SK-N-SH (cell line): ENCODE results near the gene SPATA20. TPM values are rescaled to one million over a fixed set of nuclear protein-coding genes. Genes with fewer than 3 reads are reported as not detected.

Source experiments
- CTCF ChIA-PET: fragments of 300-600, 350-600 bp; formaldehyde crosslinking; extraction: SDS; loops from one replicate; lab custom pipeline; 2021; lab: Yijun Ruan, JAX
- POLR2A ChIA-PET: fragments of 350-600 bp; sonication (Branson Sonifier 250); formaldehyde crosslinking; extraction: SDS; loops from one replicate; lab custom pipeline; 2020; ENCODE audit warnings: antibody characterized with exemption, inconsistent platforms; lab: Yijun Ruan, JAX
- DNase-seq: peaks from one replicate; pipeline ENCODE4 v3.0.0; 2012
- H2AFZ ChIP-seq: fragments of 200-600 bp; sonication (generic); 2 replicates; pipeline ENCODE4 v1.8.1; 2016; ENCODE audit warnings: antibody characterized with exemption, mild to moderate bottlenecking, low read depth
- H3F3A ChIP-seq: fragments of 200-600 bp; sonication (generic); replicated peaks from 2 replicates; pipeline ENCODE3; 2016; ENCODE audit warnings: antibody characterized with exemption, mild to moderate bottlenecking; ENCODE audit not compliant: insufficient read depth
- H3K27ac ChIP-seq, 2 experiments: fragments of 200-500 bp in 1 of 2; fragments of 200-600 bp in 1 of 2; sonication (Bioruptor generic) in 1 of 2; sonication (generic), shearing (Covaris generic) in 1 of 2; 2 replicates each; pipeline versions ENCODE4 v1.5.1 to v1.6.1; 2014 to 2016; ENCODE audit warnings: low read depth in 2 of 2, inconsistent platforms in 1 of 2, low read length in 1 of 2, mild to moderate bottlenecking in 1 of 2, mixed read lengths in 1 of 2
- H3K27me3 ChIP-seq: fragments of 200-600 bp; sonication (generic), shearing (Covaris generic); 2 replicates; pipeline ENCODE4 v1.6.1; 2016; ENCODE audit warnings: mixed run types; ENCODE audit not compliant: insufficient read depth
- H3K36me3 ChIP-seq, 2 experiments: fragments of 200-500 bp in 1 of 2; fragments of 200-600 bp in 1 of 2; sonication (Bioruptor generic) in 1 of 2; sonication (generic) in 1 of 2; replicated peaks in 1 of 2; 2 replicates each; pipeline versions ENCODE3 to v1.5.1; 2014 to 2016; ENCODE audit warnings: low read length in 1 of 2, mild to moderate bottlenecking in 1 of 2; ENCODE audit not compliant: insufficient read depth in 2 of 2, control insufficient read depth in 1 of 2
- H3K4me1 ChIP-seq, 2 experiments: fragments of 200-500 bp in 1 of 2; fragments of 200-600 bp in 1 of 2; sonication (Bioruptor generic) in 1 of 2; sonication (generic), shearing (Covaris generic) in 1 of 2; 2 replicates each; pipeline versions ENCODE4 v1.5.1 to v1.6.1; 2014 to 2016; ENCODE audit warnings: low read depth in 1 of 2, low read length in 1 of 2, mixed run types in 1 of 2; ENCODE audit not compliant: insufficient read depth in 2 of 2, control insufficient read depth in 1 of 2
- H3K4me2 ChIP-seq: fragments of 200-600 bp; sonication (generic), shearing (Covaris generic); 2 replicates; pipeline ENCODE4 v1.6.1; 2017; ENCODE audit warnings: mixed run types
- H3K4me3 ChIP-seq, 2 experiments: fragments of 200-500 bp in 1 of 2; fragments of 200-600 bp in 1 of 2; sonication (Bioruptor generic) in 1 of 2; sonication (generic), shearing (Covaris generic) in 1 of 2; 2 replicates each; pipeline versions ENCODE4 v1.5.1 to v1.8.1; 2014 to 2016; ENCODE audit warnings: low read depth in 2 of 2, inconsistent platforms in 1 of 2, low read length in 1 of 2, mild to moderate bottlenecking in 1 of 2, mixed read lengths in 1 of 2, moderate library complexity in 1 of 2
- H3K79me2 ChIP-seq: fragments of 200-600 bp; sonication (generic); 2 replicates; pipeline ENCODE4 v1.8.1; 2017; ENCODE audit warnings: mild to moderate bottlenecking; ENCODE audit not compliant: insufficient read depth
- H3K9ac ChIP-seq: fragments of 200-600 bp; sonication (generic); 2 replicates; pipeline ENCODE4 v1.6.1; 2017; ENCODE audit warnings: mixed run types
- H3K9me2 ChIP-seq: fragments of 200-600 bp; sonication (generic); 2 replicates; pipeline ENCODE4 v1.6.1; 2017; ENCODE audit warnings: mixed run types
- H3K9me3 ChIP-seq: fragments of 200-600 bp; sonication (generic); 2 replicates; pipeline ENCODE4 v1.6.1; 2017; ENCODE audit warnings: mixed run types, mild to moderate bottlenecking, moderate library complexity
- H4K20me1 ChIP-seq: fragments of 200-600 bp; sonication (generic); 2 replicates; pipeline ENCODE4 v1.6.1; 2017; ENCODE audit warnings: mild to moderate bottlenecking, mixed run types; ENCODE audit not compliant: insufficient read depth
- ELF1 ChIP-seq: IDR thresholded peaks from 2 replicates; pipeline ENCODE4 v1.4.0; 2012
- EZH2phosphoT487 ChIP-seq: fragments of 200-600 bp; sonication (generic); IDR thresholded peaks from 2 replicates; pipeline ENCODE4 v1.6.1; 2017; ENCODE audit warnings: low read depth, mixed run types, mild to moderate bottlenecking, antibody characterized with exemption, moderate library complexity, borderline replicate concordance
- FOXJ3 ChIP-seq: sonication (generic); formaldehyde crosslinking; IDR thresholded peaks from 2 replicates; pipeline ENCODE4 v1.5.1; 2020; ENCODE audit warnings: mild to moderate bottlenecking, missing genetic modification reagents
- GATA2 ChIP-seq: sonication (generic); formaldehyde crosslinking; IDR thresholded peaks from 2 replicates; pipeline ENCODE4 v1.5.0; 2020; ENCODE audit warnings: mild to moderate bottlenecking, missing genetic modification reagents
- MXI1 ChIP-seq: IDR thresholded peaks from 2 replicates; pipeline ENCODE4 v1.6.1; 2012; ENCODE audit warnings: mild to moderate bottlenecking, low read depth, low read length, improper control_type of control experiment
- NRF1 ChIP-seq: IDR thresholded peaks from 2 replicates; pipeline ENCODE4 v1.6.1; 2012; ENCODE audit warnings: low read depth, mild to moderate bottlenecking, low read length
- PBX3 ChIP-seq: IDR thresholded peaks from 2 replicates; pipeline ENCODE4; 2012
- POLR2AphosphoS5 ChIP-seq: IDR thresholded peaks from 2 replicates; pipeline ENCODE4 v1.6.1; 2012; ENCODE audit warnings: low read depth, low read length
- RAD21 ChIP-seq: IDR thresholded peaks from 2 replicates; pipeline ENCODE4 v1.6.1; 2012; ENCODE audit warnings: mild to moderate bottlenecking, low read length
- RCOR1 ChIP-seq: fragments of 150-350 bp; IDR thresholded peaks from 2 replicates; pipeline ENCODE4 v1.6.1; 2017; ENCODE audit warnings: antibody characterized with exemption, low read length
- RFX5 ChIP-seq: IDR thresholded peaks from 2 replicates; pipeline ENCODE4 v1.6.1; 2012; ENCODE audit warnings: mild to moderate bottlenecking, improper control_type of control experiment, low read length
- SIN3A ChIP-seq: IDR thresholded peaks from 2 replicates; pipeline ENCODE4 v1.6.1; 2012; ENCODE audit warnings: low read depth, mild to moderate bottlenecking, low read length, moderate library complexity, borderline replicate concordance
- TCF12 ChIP-seq: IDR thresholded peaks from 2 replicates; pipeline ENCODE4 v1.4.0; 2012
- YY1 ChIP-seq: IDR thresholded peaks from 2 replicates; pipeline ENCODE4 v1.4.0; 2012; ENCODE audit warnings: low read depth, mild to moderate bottlenecking
- WGBS: methylation state at CpG from one replicate; pipeline ENCODE4 v1.1.6; 2017; ENCODE audit warnings: low lambda C conversion rate; 5-methylcytosine and 5-hydroxymethylcytosine counted together
- polyA plus RNA-seq, 3 experiments: library from polyadenylated mRNA; depleted of rRNA; stranded (reverse); fragments of >200 nt; gene quantifications; 2 replicates each; pipeline ENCODE4 v1.2.3, GENCODE V29; 2012
- TF ChIP-seq, protein P1 (sequence below): fragments of 200-600 bp; sonication (generic); IDR thresholded peaks from 2 replicates; pipeline ENCODE4 v1.6.1; 2017; ENCODE audit warnings: antibody characterized with exemption, mild to moderate bottlenecking, moderate library complexity
- TF ChIP-seq, protein P2 (sequence below): fragments of 150-350 bp; IDR thresholded peaks from 2 replicates; pipeline ENCODE4 v1.6.1; 2017; ENCODE audit warnings: antibody characterized with exemption, low read length, low read depth, borderline replicate concordance
- TF ChIP-seq, protein P3 (sequence below): IDR thresholded peaks from 2 replicates; pipeline ENCODE4 v1.6.1; 2012; ENCODE audit warnings: mild to moderate bottlenecking, low read depth, low read length, moderate library complexity

Gene SPATA20
- polyA plus RNA-seq, 1 of the 3 experiments (the other 2 are of a cell fraction): 92.0 TPM

GRCh38 chr17:50583641-50584040, 36.7 kb downstream of the SPATA20 start:
- no peak overlapping the region for H3K9ac ChIP-seq
- H3K27me3 ChIP-seq: peaks cover 21% of the 10 kb centered on the region
- ChIA-PET POLR2A (no interaction called here), CTCF (interaction anchor here (0.6 to 12.9 kb wide), 8 partner anchors 14 to 258 kb away, joined by 3 to 163 read pairs (median 3); no protein-coding TSS in a partner anchor)
- no peak for DNase-seq
- no peak for TF ChIP-seq MXI1
- TF ChIP-seq ELF1: no peak
- no peak for TF ChIP-seq FOXJ3 (CRISPR knock-in tag)
- no peak for TF ChIP-seq TCF12
- TF ChIP-seq SIN3A: no peak
- TF ChIP-seq, protein P1, sequence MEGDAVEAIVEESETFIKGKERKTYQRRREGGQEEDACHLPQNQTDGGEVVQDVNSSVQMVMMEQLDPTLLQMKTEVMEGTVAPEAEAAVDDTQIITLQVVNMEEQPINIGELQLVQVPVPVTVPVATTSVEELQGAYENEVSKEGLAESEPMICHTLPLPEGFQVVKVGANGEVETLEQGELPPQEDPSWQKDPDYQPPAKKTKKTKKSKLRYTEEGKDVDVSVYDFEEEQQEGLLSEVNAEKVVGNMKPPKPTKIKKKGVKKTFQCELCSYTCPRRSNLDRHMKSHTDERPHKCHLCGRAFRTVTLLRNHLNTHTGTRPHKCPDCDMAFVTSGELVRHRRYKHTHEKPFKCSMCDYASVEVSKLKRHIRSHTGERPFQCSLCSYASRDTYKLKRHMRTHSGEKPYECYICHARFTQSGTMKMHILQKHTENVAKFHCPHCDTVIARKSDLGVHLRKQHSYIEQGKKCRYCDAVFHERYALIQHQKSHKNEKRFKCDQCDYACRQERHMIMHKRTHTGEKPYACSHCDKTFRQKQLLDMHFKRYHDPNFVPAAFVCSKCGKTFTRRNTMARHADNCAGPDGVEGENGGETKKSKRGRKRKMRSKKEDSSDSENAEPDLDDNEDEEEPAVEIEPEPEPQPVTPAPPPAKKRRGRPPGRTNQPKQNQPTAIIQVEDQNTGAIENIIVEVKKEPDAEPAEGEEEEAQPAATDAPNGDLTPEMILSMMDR: no peak
- TF ChIP-seq RCOR1: no peak
- TF ChIP-seq EZH2phosphoT487: no peak
- no peak for TF ChIP-seq POLR2AphosphoS5
- no peak overlapping the region for H3K4me3 ChIP-seq
- no peaks in the 10 kb centered on the region for H3K9me3 ChIP-seq
- H2AFZ ChIP-seq: no peak overlapping the region
- H3K79me2 ChIP-seq: no peaks in the 10 kb centered on the region
- no peaks in the 10 kb centered on the region for H4K20me1 ChIP-seq
- no peaks in the 10 kb centered on the region for H3K9me2 ChIP-seq
- no peak overlapping the region for H3K4me2 ChIP-seq
- no peak overlapping the region for H3K27ac ChIP-seq
- 86% methylated on average over 7 of the region's 7 CpGs for WGBS
- no peaks in the 10 kb centered on the region for H3K36me3 ChIP-seq
- peaks cover 0 to 36% of the 10 kb centered on the region in 2 experiments; a peak in 1 of 4 replicates for H3K4me1 ChIP-seq
- H3F3A ChIP-seq: no peaks in the 10 kb centered on the region

DNA sequence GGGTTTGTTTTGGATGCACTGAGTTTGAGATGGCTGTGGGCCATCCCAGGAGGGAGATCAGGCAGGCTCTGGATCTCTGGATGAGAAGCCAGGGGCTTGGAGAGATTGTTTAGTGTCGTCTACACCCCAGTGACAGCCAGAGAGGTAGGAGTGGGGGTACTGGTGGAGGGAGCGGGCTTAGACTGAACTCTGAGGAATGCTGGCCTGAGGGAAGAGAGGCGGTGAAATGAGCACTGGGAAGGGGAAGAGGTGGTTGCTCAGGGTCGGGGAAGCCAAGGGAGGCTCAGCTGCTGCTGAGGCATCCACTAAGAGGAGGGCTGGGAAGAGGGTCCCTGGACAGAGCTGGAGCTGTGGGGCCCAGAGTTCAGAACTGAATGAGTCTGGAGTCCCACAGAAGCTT, 37.1 kb downstream of the SPATA20 start:
- Histone ChIP-seq H3K36me3 (no peaks in the 10 kb centered on the region), H3K9me2 (no peaks in the 10 kb centered on the region), H3K27me3 (peaks cover 16% of the 10 kb centered on the region), H3K9me3 (no peaks in the 10 kb centered on the region), H3K4me2 (no peak overlapping the region), H3F3A (no peaks in the 10 kb centered on the region), H3K9ac (no peak overlapping the region)
- WGBS: 68% methylated on average over 4 of the region's 4 CpGs
- ChIA-PET POLR2A (no interaction called here), CTCF (interaction anchor here (1.0 to 12.9 kb wide), 5 partner anchors 21 to 199 kb away, joined by 3 to 163 read pairs (median 10); no protein-coding TSS in a partner anchor)
- TF ChIP-seq, protein P2, sequence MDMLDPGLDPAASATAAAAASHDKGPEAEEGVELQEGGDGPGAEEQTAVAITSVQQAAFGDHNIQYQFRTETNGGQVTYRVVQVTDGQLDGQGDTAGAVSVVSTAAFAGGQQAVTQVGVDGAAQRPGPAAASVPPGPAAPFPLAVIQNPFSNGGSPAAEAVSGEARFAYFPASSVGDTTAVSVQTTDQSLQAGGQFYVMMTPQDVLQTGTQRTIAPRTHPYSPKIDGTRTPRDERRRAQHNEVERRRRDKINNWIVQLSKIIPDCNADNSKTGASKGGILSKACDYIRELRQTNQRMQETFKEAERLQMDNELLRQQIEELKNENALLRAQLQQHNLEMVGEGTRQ: no peak
- no peak for TF ChIP-seq SIN3A
- TF ChIP-seq TCF12: no peak
- no peak for TF ChIP-seq PBX3
- no peak for TF ChIP-seq GATA2 (CRISPR knock-in tag)
- no peak for TF ChIP-seq RFX5
- no peak for TF ChIP-seq YY1
- TF ChIP-seq, protein P3, sequence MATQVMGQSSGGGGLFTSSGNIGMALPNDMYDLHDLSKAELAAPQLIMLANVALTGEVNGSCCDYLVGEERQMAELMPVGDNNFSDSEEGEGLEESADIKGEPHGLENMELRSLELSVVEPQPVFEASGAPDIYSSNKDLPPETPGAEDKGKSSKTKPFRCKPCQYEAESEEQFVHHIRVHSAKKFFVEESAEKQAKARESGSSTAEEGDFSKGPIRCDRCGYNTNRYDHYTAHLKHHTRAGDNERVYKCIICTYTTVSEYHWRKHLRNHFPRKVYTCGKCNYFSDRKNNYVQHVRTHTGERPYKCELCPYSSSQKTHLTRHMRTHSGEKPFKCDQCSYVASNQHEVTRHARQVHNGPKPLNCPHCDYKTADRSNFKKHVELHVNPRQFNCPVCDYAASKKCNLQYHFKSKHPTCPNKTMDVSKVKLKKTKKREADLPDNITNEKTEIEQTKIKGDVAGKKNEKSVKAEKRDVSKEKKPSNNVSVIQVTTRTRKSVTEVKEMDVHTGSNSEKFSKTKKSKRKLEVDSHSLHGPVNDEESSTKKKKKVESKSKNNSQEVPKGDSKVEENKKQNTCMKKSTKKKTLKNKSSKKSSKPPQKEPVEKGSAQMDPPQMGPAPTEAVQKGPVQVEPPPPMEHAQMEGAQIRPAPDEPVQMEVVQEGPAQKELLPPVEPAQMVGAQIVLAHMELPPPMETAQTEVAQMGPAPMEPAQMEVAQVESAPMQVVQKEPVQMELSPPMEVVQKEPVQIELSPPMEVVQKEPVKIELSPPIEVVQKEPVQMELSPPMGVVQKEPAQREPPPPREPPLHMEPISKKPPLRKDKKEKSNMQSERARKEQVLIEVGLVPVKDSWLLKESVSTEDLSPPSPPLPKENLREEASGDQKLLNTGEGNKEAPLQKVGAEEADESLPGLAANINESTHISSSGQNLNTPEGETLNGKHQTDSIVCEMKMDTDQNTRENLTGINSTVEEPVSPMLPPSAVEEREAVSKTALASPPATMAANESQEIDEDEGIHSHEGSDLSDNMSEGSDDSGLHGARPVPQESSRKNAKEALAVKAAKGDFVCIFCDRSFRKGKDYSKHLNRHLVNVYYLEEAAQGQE: no peak
- TF ChIP-seq RAD21: no peak
- TF ChIP-seq NRF1: no peak
- TF ChIP-seq, all 33 proteins: peak for 0
- DNase-seq: no peak
- Histone ChIP-seq H3K79me2 (no peaks in the 10 kb centered on the region), H4K20me1 (no peaks in the 10 kb centered on the region), H3K4me3 (no peak overlapping the region), H3K4me1 (peaks cover 0 to 41% of the 10 kb centered on the region in 2 experiments; a peak in 1 of 4 replicates), H3K27ac (no peak overlapping the region), H2AFZ (no peak overlapping the region)
